Measurements from ENCODE around the gene MYO15B. TPM values are rescaled to one million over a fixed set of nuclear protein-coding genes. Genes with fewer than 3 reads are reported as not detected.

Gene MYO15B
- total RNA-seq, 1 donor from 2014 or later: 336 TPM

- peak; percentile 38 for DNase-seq (ENCODE audit: low spot score)
- no peak for ATAC-seq
- intact Hi-C loops (cut with DNase I): no loop called here
Observed at GRCh38 chr17:75672011-75672410, 84.4 kb downstream of the MYO15B start.

DNA sequence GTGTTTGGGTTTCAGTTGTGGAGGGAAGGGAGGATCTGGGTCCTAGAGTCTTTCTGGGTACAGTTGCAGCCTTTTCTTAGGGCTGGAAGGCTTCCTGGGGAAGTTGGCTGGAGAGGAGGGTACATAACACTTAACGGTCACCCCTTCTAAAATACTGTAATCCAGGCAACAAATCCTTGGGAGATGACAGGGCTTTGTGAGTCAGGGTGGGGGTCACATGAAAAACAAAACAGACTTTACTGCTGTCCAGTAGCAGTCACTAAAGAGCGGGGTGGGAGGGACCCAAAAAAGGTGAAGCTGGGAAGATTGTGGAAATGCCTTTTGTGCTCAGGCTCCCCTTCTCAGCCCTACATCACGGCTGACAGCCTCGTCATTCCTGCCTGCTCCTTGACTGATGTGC lies 85.9 kb downstream of the MYO15B start:
- no peak for ATAC-seq
- intact Hi-C loops (cut with DNase I): no loop called here
- DNase-seq (ENCODE audit: low spot score): peak; percentile 18

Other genes starting within 250 kb of the MYO15B start
- 90.4 TPM for gene GRB2, start 182.1 kb upstream of the MYO15B start, total RNA-seq
- 86.8 TPM for gene TMEM94, start 131.2 kb upstream of the MYO15B start, total RNA-seq
- gene CASKIN2, start 72.3 kb upstream of the MYO15B start, total RNA-seq: 127 TPM
- gene TSEN54, start 71.3 kb upstream of the MYO15B start, total RNA-seq: 26.1 TPM
- 11.0 TPM for gene LLGL2, start 62.1 kb upstream of the MYO15B start, total RNA-seq
- gene SMIM5, start 45.6 kb downstream of the MYO15B start, total RNA-seq: 12.5 TPM
- gene RECQL5, start 79.4 kb downstream of the MYO15B start, total RNA-seq: 35.2 TPM
- gene SAP30BP, start 79.5 kb downstream of the MYO15B start, total RNA-seq: 107 TPM
- gene ITGB4, start 133.7 kb downstream of the MYO15B start, total RNA-seq: 469 TPM
- 23.7 TPM for gene GALK1, start 177.4 kb downstream of the MYO15B start, total RNA-seq
- 41.4 TPM for gene UNK, start 197.0 kb downstream of the MYO15B start, total RNA-seq